Heart left ventricle (tissue), 16 donors: Measurements from ENCODE around the gene BTNL8. TPM values are rescaled to one million over a fixed set of nuclear protein-coding genes. Genes with fewer than 3 reads are reported as not detected.

Experiments
- ATAC-seq, 4 donors: fragments of 200-7000 bp; cut with Tn5 transposase; one replicate each; pipeline ENCODE4 v1.9.1; 2020 to 2022; ENCODE audit warnings: moderate library complexity in 4 of 4, mild to moderate bottlenecking in 3 of 4, moderate number of reproducible peaks in 1 of 4
- DNase-seq, 5 donors: peaks; one replicate each; pipeline ENCODE4 v3.0.0-alpha.2; 2020
- H3K27ac ChIP-seq, 12 donors: fragments of 200-600 bp; sonication (generic) in 4 of 12; one replicate each; pipeline versions ENCODE4 v1.5.0 to v1.8.0; 2016 to 2022; ENCODE audit warnings: mild to moderate bottlenecking in 2 of 12
- H3K27me3 ChIP-seq, 9 donors: fragments of 200-600 bp; sonication (generic) in 2 of 9; one replicate each; pipeline versions ENCODE4 v1.5.1 to v1.8.0; 2016 to 2022; ENCODE audit warnings: mild to moderate bottlenecking in 3 of 9
- H3K36me3 ChIP-seq, 9 donors: fragments of 200-600 bp; sonication (generic) in 2 of 9; one replicate each; pipeline versions ENCODE4 v1.5.0 to v1.8.0; 2018 to 2022; ENCODE audit warnings: mild to moderate bottlenecking in 2 of 9
- H3K4me1 ChIP-seq, 12 donors: fragments of 200-600 bp; sonication (generic) in 4 of 12; one replicate each; pipeline versions ENCODE4 v1.5.0 to v1.8.0; 2016 to 2022; ENCODE audit warnings: mild to moderate bottlenecking in 3 of 12
- H3K4me3 ChIP-seq, 12 donors: fragments of 200-600 bp; sonication (generic) in 4 of 12; one replicate each; pipeline versions ENCODE4 v1.5.0 to v1.8.0; 2017 to 2022; ENCODE audit warnings: mild to moderate bottlenecking in 9 of 12, moderate library complexity in 4 of 12
- H3K9me3 ChIP-seq, 12 donors: fragments of 200-600 bp; sonication (generic) in 4 of 12; one replicate each; pipeline versions ENCODE4 v1.5.0 to v1.8.0; 2016 to 2022; ENCODE audit warnings: mild to moderate bottlenecking in 1 of 12
- POLR2A ChIP-seq, 2 donors: fragments of 450-650 bp; IDR thresholded peaks; one replicate each; pipeline ENCODE4 v1.6.1; 2017; ENCODE audit warnings: antibody characterized with exemption in 2 of 2, mild to moderate bottlenecking in 2 of 2, moderate library complexity in 2 of 2
- WGBS, 4 donors: extraction: QIAGEN DNeasy Blood & Tissue Kit in 2 of 4; methylation state at CpG; one replicate each; pipeline versions ENCODE4 v1.1.5 to v1.1.7; 2013 to 2018; 5-methylcytosine and 5-hydroxymethylcytosine counted together
- intact Hi-C, 10 donors: fragments of 100-400 bp; cut with DNase I; formaldehyde crosslinking; loops; one replicate each; pipeline versions ENCODE4 v1.11.1 to v1.14.2; 2022
- polyA plus RNA-seq, 2 donors: library from polyadenylated mRNA; stranded (reverse); fragments of 200-250 nt; gene quantifications; one replicate each; pipeline ENCODE4 v1.2.3, GENCODE V29; 2013
- total RNA-seq, 9 donors: library from RNA; depleted of rRNA in 2 of 9; stranded (reverse); fragments of >200 nt in 2 of 9; fragmentation: NEBNext Ultra II Directional in 3 of 9; extraction: Animal tissue kit (Norgen Biotek cat#: 25700) in 3 of 9; gene quantifications; one replicate each; pipeline versions ENCODE4 v1.1.0 to v1.2.4, GENCODE V29; 2016 to 2023
- TF ChIP-seq, protein P1 (sequence below), 12 donors: fragments of 200-600 bp; sonication (generic) in 4 of 12; IDR thresholded peaks; one replicate each; pipeline versions ENCODE4 v1.5.0 to v1.8.0; 2018 to 2022; ENCODE audit warnings: antibody characterized with exemption in 12 of 12, mild to moderate bottlenecking in 5 of 12
- donor health status: ischemic (EF 13 %, LVEDD 7.1; RV severe dilation, severe dysfunction).
- donor health status: healthy with polysubstance abuse.
- donor health status: DM: no; HTN: yes; CAD: no.
- donor health status: DM: no; HTN: no; CAD: no.
- donor health status: ischemic (EF 25% LVEDD 6.9; RV normal size, moderate dysfunction).
- donor health status: ischemic (EF 25% LVEDD 5.7; RV mildly dilated, moderate dysfunction).
- donor health status: healthy.
- donor health status: DM: yes; HTN: yes; CAD: no.
- donor health status: ischemic (EF 35%, LVEDD 5.7; RV mildly dilated, moderate dysfunction).
- donor health status: nonischemic (EF 11% LVEDD 7.7; RV severe dilation, severe dysfunction).
- donor health status: DM: yes; HTN: yes; CAD: no.
- donor health status: PGD.
- donor health status: ischemic (EF 29% LVEDD 5.4; RV normal size, mild dysfunction).
- donor health status: nonischemic (EF 23%, LVEDD 6.1; RV moderate dilation, normal function).

Gene BTNL8
- total and polyA plus RNA-seq, 11 donors, result 0.14 to 0.84 (median 0.20) TPM; not detected in 7

GRCh38 chr5:180865981-180866695, 32.8 kb upstream of the BTNL8 start:
- no peak overlapping the region for H3K4me3 ChIP-seq
- peaks cover 0 to 12% (median 0%) of the 10 kb centered on the region in 12 donors for H3K4me1 ChIP-seq
- intact Hi-C loops, result loop anchor here in 7 of 10 donors (5.0 to 10.0 kb wide), 8 partner anchors 79 to 319 kb away; partner anchors contain the start of gene BTNL9 (in 2 of the 7)
- TF ChIP-seq POLR2A (IDR thresholded peaks at IDR 0.05), result no peak
- TF ChIP-seq, protein P1, sequence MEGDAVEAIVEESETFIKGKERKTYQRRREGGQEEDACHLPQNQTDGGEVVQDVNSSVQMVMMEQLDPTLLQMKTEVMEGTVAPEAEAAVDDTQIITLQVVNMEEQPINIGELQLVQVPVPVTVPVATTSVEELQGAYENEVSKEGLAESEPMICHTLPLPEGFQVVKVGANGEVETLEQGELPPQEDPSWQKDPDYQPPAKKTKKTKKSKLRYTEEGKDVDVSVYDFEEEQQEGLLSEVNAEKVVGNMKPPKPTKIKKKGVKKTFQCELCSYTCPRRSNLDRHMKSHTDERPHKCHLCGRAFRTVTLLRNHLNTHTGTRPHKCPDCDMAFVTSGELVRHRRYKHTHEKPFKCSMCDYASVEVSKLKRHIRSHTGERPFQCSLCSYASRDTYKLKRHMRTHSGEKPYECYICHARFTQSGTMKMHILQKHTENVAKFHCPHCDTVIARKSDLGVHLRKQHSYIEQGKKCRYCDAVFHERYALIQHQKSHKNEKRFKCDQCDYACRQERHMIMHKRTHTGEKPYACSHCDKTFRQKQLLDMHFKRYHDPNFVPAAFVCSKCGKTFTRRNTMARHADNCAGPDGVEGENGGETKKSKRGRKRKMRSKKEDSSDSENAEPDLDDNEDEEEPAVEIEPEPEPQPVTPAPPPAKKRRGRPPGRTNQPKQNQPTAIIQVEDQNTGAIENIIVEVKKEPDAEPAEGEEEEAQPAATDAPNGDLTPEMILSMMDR (IDR thresholded peaks at IDR 0.05), result no peak
- no peak for DNase-seq
- H3K27ac ChIP-seq, result no peak overlapping the region
- no peak for ATAC-seq
- H3K27me3 ChIP-seq, result peaks cover 0 to 7% (median 0%) of the 10 kb centered on the region in 9 donors
- no peaks in the 10 kb centered on the region for H3K36me3 ChIP-seq
- WGBS, 4 donors, result 76 to 79% (median 77%) methylated on average over 5 of the region's 5 CpGs
- H3K9me3 ChIP-seq, result no peaks in the 10 kb centered on the region

DNA sequence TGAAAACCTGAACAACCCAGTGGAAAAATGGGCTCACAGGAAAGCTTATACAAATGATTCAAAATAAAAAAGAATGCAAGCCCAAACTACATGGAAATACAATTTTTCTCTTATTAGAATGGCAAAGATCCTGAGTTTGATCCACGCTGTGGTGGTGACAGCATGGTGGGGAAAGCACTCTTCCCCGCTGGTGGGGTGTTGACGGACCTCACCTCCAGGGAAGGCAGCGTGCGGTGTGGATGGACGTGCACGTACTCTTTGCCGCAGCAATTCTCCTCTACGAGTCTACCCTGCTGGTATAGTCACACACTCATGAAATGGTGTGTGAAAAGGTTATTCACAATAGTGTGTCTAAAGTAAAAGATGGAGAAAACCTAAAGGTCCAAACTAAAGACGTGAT, 32.0 kb upstream of the BTNL8 start:
- Histone ChIP-seq H3K9me3 (no peaks in the 10 kb centered on the region), H3K27me3 (peaks cover 0 to 7% (median 0%) of the 10 kb centered on the region in 9 donors), H3K36me3 (no peaks in the 10 kb centered on the region), H3K4me3 (no peak overlapping the region), H3K4me1 (peaks cover 0 to 7% (median 0%) of the 10 kb centered on the region in 12 donors), H3K27ac (no peak overlapping the region)
- DNase-seq (no peak), ATAC-seq (no peak)
- intact Hi-C loops, result loop anchor here in 7 of 10 donors (5.0 to 10.0 kb wide), 8 partner anchors 80 to 318 kb away; partner anchors contain the start of gene BTNL9 (in 2 of the 7)
- TF ChIP-seq POLR2A (IDR thresholded peaks at IDR 0.05), result no peak
- TF ChIP-seq, protein P1 (IDR thresholded peaks at IDR 0.05), result no peak
- whole genome bisulfite sequencing, 4 donors, result 77 to 82% (median 82%) methylated on average over 10 of the region's 10 CpGs

GRCh38 chr5:180868960-180869359, 30.0 kb upstream of the BTNL8 start:
- ATAC-seq (peak in 3 of 4 donors; percentile 78 to 85 (median 80)), DNase-seq (peak; percentile 73 to 84 (median 76))
- intact Hi-C loops, result loop anchor here in 7 of 10 donors (2.0 to 10.0 kb wide), 9 partner anchors 82 to 316 kb away; partner anchors contain the start of gene BTNL9 (in 2 of the 7)
- H3K27me3 ChIP-seq, result peaks cover 0 to 7% (median 0%) of the 10 kb centered on the region in 9 donors
- H3K4me1 ChIP-seq, result peaks cover 0 to 15% (median 0%) of the 10 kb centered on the region in 12 donors
- TF ChIP-seq, protein P1 (IDR thresholded peaks at IDR 0.05), result peak; percentile 55 to 80 (median 70)
- no peak for TF ChIP-seq POLR2A (IDR thresholded peaks at IDR 0.05)
- H3K4me3 ChIP-seq, result no peak overlapping the region
- H3K36me3 ChIP-seq, result no peaks in the 10 kb centered on the region
- no peaks in the 10 kb centered on the region for H3K9me3 ChIP-seq
- no peak overlapping the region for H3K27ac ChIP-seq
- 1 to 5% (median 3%) methylated on average over 3 of the region's 3 CpGs for WGBS, 4 donors

- WGBS, 4 donors, result 79 to 100% (median 86%) methylated on average over 1 of the region's 1 CpG
Observed at GRCh38 chr5:180869587-180869986, 29.4 kb upstream of the BTNL8 start.

More at GRCh38 chr5:180869587-180869986, 29.4 kb upstream of the BTNL8 start:
- DNase-seq (no peak), ATAC-seq (no peak)
- H3K4me3 ChIP-seq, result no peak overlapping the region
- intact Hi-C loops, result loop anchor here in 7 of 10 donors (2.0 to 10.0 kb wide), 9 partner anchors 82 to 315 kb away; partner anchors contain the start of gene BTNL9 (in 2 of the 7)
- no peaks in the 10 kb centered on the region for H3K9me3 ChIP-seq
- H3K27me3 ChIP-seq, result peaks cover 0 to 7% (median 0%) of the 10 kb centered on the region in 9 donors
- TF ChIP-seq, protein P1 (IDR thresholded peaks at IDR 0.05), result no peak
- TF ChIP-seq POLR2A (IDR thresholded peaks at IDR 0.05), result no peak
- H3K36me3 ChIP-seq, result no peaks in the 10 kb centered on the region
- peaks cover 0 to 21% (median 0%) of the 10 kb centered on the region in 12 donors for H3K4me1 ChIP-seq
- peak overlapping the region in 1 of 12 donors; percentile 46 for H3K27ac ChIP-seq
